GM13976 (cell line): ENCODE measurements around the gene SHBG.
"Not testable (repeated sequence)": the region's sequence is repeated elsewhere in the genome, so short reads cannot be mapped to it uniquely, and the experiment has no call there.

Source experiments
- DNase-seq: peaks from one replicate; pipeline ENCODE4 v3.0.0; 2012; ENCODE audit warnings: low spot score
- CTCF ChIP-seq: IDR thresholded peaks from 2 replicates; pipeline ENCODE4 v1.5.1; 2012; ENCODE audit warnings: borderline replicate concordance, mild to moderate bottlenecking; ENCODE audit not compliant: insufficient read depth; ENCODE audit errors: extremely low read depth, missing control alignments, control extremely low read depth
- in situ Hi-C: fragments of 300-500 bp; cut with MboI; formaldehyde crosslinking; loops from one replicate; pipeline ENCODE4 v1.12.0; 2022; ENCODE audit warnings: low sequenced_read_pairs, mixed read lengths, inconsistent platforms; ENCODE audit not compliant: unreplicated experiment

Gene SHBG

DNA sequence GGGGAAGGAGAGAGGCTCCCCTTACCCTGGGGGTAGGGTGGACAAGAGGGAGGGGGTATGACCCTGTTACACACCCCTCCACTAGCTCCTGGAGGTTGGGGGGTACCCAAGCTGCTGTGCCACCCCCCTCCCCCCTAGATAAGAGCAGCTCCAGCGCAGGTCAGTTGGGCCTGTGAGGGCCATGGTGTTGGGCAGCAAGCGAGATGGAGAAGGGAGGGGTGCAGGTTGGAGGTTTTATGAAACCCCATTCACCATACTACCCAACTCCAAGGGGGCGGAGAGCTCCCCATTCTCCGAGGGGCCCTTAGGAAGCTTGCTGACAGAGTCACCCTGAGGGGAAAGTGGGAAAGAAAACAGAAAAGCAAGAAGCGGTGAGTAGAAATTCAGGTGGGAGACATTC lies 38.3 kb upstream of the SHBG start:
- TF ChIP-seq CTCF, result no peak
- in situ Hi-C loops, result no loop called here
- DNase-seq, result no peak

GRCh38 chr17:7592422-7593021 lies 37.4 kb upstream of the SHBG start:
- no peak for DNase-seq
- TF ChIP-seq CTCF, result no peak
- in situ Hi-C loops, result no loop called here

- no peak for TF ChIP-seq CTCF
- in situ Hi-C loops, result no loop called here
- DNase-seq, result no peak
These were observed 36.6 kb upstream of the SHBG start for GRCh38 chr17:7593296-7593695.

GRCh38 chr17:7597561-7597960 lies 32.4 kb upstream of the SHBG start:
- in situ Hi-C loops, DNase-seq: not testable (repeated sequence)

DNA sequence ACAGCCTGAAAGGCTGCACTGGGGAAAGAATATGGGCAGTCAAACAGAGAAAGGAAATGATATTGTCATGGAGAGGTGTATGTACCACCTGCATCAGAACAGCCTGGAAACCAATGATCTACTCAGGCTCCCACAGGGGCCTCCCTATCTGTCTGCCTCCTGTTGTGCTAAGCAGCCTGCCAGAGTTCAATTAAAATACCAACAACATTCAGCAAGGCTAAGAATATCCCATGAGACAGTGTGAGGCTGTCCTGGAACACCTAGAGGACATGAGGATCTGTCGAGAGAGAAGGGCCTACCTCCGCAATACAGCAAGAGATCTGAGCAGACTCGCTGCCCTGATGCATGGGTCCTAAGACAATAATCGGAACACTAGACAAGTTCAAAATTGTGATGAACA lies 23.7 kb upstream of the SHBG start:
- no peak for TF ChIP-seq CTCF
- in situ Hi-C loops, result no loop called here

GRCh38 chr17:7610641-7611040 lies 19.3 kb upstream of the SHBG start:
- TF ChIP-seq CTCF, result no peak
- no peak for DNase-seq
- in situ Hi-C loops, result no loop called here

More for the DNA sequence above, 23.7 kb upstream of the SHBG start:
- no peak for DNase-seq

DNA sequence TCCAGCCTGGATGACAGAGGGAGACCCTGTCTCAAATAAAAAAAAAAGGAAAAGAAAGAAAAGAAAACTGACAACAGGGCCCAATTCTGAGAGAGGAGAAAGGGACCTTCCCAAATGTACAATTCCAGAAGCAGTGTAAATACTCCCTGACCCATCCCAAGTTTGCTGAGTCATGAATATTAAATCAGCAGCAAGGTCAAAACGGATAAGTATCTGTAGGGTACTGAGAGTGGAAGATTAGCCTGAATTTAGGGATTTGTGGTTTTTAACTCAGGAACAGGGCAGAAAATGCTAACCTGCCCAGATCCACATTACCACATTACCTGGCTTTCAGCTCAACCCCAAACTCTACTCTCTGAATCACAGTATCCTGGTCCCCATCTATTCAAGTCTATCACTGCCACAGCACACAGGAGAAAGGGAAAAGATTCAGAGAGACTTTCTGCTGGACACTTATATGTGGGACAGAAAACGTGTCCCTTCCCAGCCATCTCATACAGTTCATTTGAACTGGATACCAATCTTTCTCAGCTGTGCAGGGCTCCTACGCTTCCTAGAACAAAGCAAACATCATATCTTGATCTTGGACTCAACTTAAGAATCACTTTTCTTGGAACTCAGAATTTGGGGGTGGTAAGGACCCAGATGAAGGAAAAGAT lies 18.2 kb upstream of the SHBG start:
- DNase-seq, result no peak
- no peak for TF ChIP-seq CTCF
- in situ Hi-C loops, result no loop called here
